Glutamatergic neuron (in vitro differentiated cells): ENCODE data around the gene BLM. TPM values are rescaled to one million over a fixed set of nuclear protein-coding genes. Genes with fewer than 3 reads are reported as not detected.
"Not testable (repeated sequence)": the region's sequence is repeated elsewhere in the genome, so short reads cannot be mapped to it uniquely, and the experiment has no call there.

Experiments
- DNase-seq: peaks from one replicate; pipeline ENCODE4 v3.0.0; 2022
- H3K27ac Mint-ChIP-seq: one replicate; pipeline ENCODE4 v1.8.0; 2020; ENCODE audit warnings: mild to moderate bottlenecking, mixed read lengths, inconsistent platforms; ENCODE audit not compliant: unreplicated experiment
- H3K27me3 Mint-ChIP-seq: one replicate; pipeline ENCODE4 v1.8.0; 2020; ENCODE audit warnings: mild to moderate bottlenecking, moderate library complexity, mixed read lengths, inconsistent platforms; ENCODE audit not compliant: unreplicated experiment
- H3K36me3 Mint-ChIP-seq: one replicate; pipeline ENCODE4 v1.8.0; 2020; ENCODE audit warnings: mild to moderate bottlenecking, mixed read lengths, inconsistent platforms; ENCODE audit not compliant: unreplicated experiment
- H3K4me1 Mint-ChIP-seq: one replicate; pipeline ENCODE4 v1.8.0; 2020; ENCODE audit warnings: mild to moderate bottlenecking, low read depth, mixed read lengths, inconsistent platforms; ENCODE audit not compliant: unreplicated experiment
- H3K4me3 Mint-ChIP-seq: one replicate; pipeline ENCODE4 v1.8.0; 2020; ENCODE audit warnings: mild to moderate bottlenecking, mixed read lengths, inconsistent platforms; ENCODE audit not compliant: unreplicated experiment
- H3K9me3 Mint-ChIP-seq: one replicate; pipeline ENCODE4 v1.8.0; 2020; ENCODE audit warnings: mild to moderate bottlenecking, moderate library complexity, mixed read lengths, inconsistent platforms; ENCODE audit not compliant: unreplicated experiment
- CTCF ChIP-seq: fragments of 200-600 bp; sonication (generic); IDR thresholded peaks from one replicate; pipeline ENCODE4 v1.5.0; 2021; ENCODE audit not compliant: partially characterized antibody, unreplicated experiment
- total RNA-seq: library from RNA; stranded (reverse); fragmentation: NEBNext Ultra II Directional; extraction: Animal tissue kit (Norgen Biotek cat#: 25700); gene quantifications from one replicate; pipeline ENCODE4 v1.2.1, GENCODE V29; 2021; ENCODE audit not compliant: unreplicated experiment

Gene BLM
- total RNA-seq, 1 donor from 2014 or later, result 5.4 TPM

- H3K36me3 Mint-ChIP-seq, result no peaks in the 10 kb centered on the region
- no peak overlapping the region for H3K27ac Mint-ChIP-seq
- no peak overlapping the region for H3K4me3 Mint-ChIP-seq
- no peaks in the 10 kb centered on the region for H3K9me3 Mint-ChIP-seq
- H3K4me1 Mint-ChIP-seq, result no peaks in the 10 kb centered on the region
- no peak for TF ChIP-seq CTCF
- H3K27me3 Mint-ChIP-seq, result peaks cover 5% of the 10 kb centered on the region
- no peak for DNase-seq
Measured at GRCh38 chr15:90840157-90840855, 123.2 kb downstream of the BLM start.

GRCh38 chr15:90840954-90841353, 123.8 kb downstream of the BLM start:
- H3K4me3 Mint-ChIP-seq, result no peak overlapping the region
- H3K4me1 Mint-ChIP-seq, result no peaks in the 10 kb centered on the region
- DNase-seq, result no peak
- no peaks in the 10 kb centered on the region for H3K9me3 Mint-ChIP-seq
- no peak overlapping the region for H3K27ac Mint-ChIP-seq
- no peaks in the 10 kb centered on the region for H3K36me3 Mint-ChIP-seq
- H3K27me3 Mint-ChIP-seq, result peaks cover 5% of the 10 kb centered on the region
- TF ChIP-seq CTCF, result no peak

- no peak for DNase-seq
- no peak overlapping the region for H3K4me3 Mint-ChIP-seq
- peaks cover 4% of the 10 kb centered on the region for H3K27me3 Mint-ChIP-seq
- no peak overlapping the region for H3K27ac Mint-ChIP-seq
- H3K4me1 Mint-ChIP-seq, result no peaks in the 10 kb centered on the region
- no peak for TF ChIP-seq CTCF
- H3K9me3 Mint-ChIP-seq, result peaks cover 1% of the 10 kb centered on the region
- H3K36me3 Mint-ChIP-seq, result no peaks in the 10 kb centered on the region
Measured at GRCh38 chr15:90844696-90845095, 127.5 kb downstream of the BLM start.

GRCh38 chr15:90845201-90845949, 128.2 kb downstream of the BLM start:
- Mint-ChIP-seq H3K4me1 (no peaks in the 10 kb centered on the region), H3K27ac (no peak overlapping the region), H3K4me3 (no peak overlapping the region), H3K36me3 (no peaks in the 10 kb centered on the region), H3K27me3 (peaks cover 4% of the 10 kb centered on the region), H3K9me3 (peaks cover 1% of the 10 kb centered on the region)
- no peak for DNase-seq
- TF ChIP-seq CTCF, result no peak

- not testable (repeated sequence) for H3K4me1 Mint-ChIP-seq, H3K4me3 Mint-ChIP-seq, H3K27me3 Mint-ChIP-seq, H3K9me3 Mint-ChIP-seq, H3K36me3 Mint-ChIP-seq, DNase-seq, H3K27ac Mint-ChIP-seq
Measured at GRCh38 chr15:90849424-90849823, 132.3 kb downstream of the BLM start.
